H9 (cell line): ENCODE data around the gene OVOL2. TPM values are rescaled to one million over a fixed set of nuclear protein-coding genes. Genes with fewer than 3 reads are reported as not detected.

Experiments used
- DNase-seq: peaks from one replicate; pipeline ENCODE4 v3.0.0-alpha.2; 2017
- H2AFZ ChIP-seq: one replicate; pipeline ENCODE4 v1.6.1; 2013; ENCODE audit warnings: mild to moderate bottlenecking, low read length, control low read depth, moderate library complexity
- H2AK5ac ChIP-seq: 2 replicates; pipeline ENCODE4 v1.6.1; 2013; ENCODE audit warnings: low read length, control low read depth, mixed read lengths; ENCODE audit not compliant: insufficient read length
- H2BK120ac ChIP-seq: one replicate; pipeline ENCODE4 v1.6.1; 2013; ENCODE audit warnings: low read depth, mild to moderate bottlenecking, low read length, control low read depth, inconsistent platforms; ENCODE audit not compliant: poor library complexity, severe bottlenecking
- H2BK12ac ChIP-seq: 2 replicates; pipeline ENCODE4 v1.6.1; 2013; ENCODE audit warnings: low read length, control low read depth, mixed read lengths, low read depth; ENCODE audit not compliant: insufficient read length
- H2BK15ac ChIP-seq: 2 replicates; pipeline ENCODE4 v1.6.1; 2013; ENCODE audit warnings: low read depth, low read length, control low read depth
- H2BK20ac ChIP-seq: one replicate; pipeline ENCODE4 v1.6.1; 2013; ENCODE audit warnings: low read depth, mild to moderate bottlenecking, low read length, control low read depth, inconsistent platforms; ENCODE audit not compliant: poor library complexity, severe bottlenecking
- H2BK5ac ChIP-seq: 2 replicates; pipeline ENCODE4 v1.6.1; 2013; ENCODE audit warnings: low read length, control low read depth, mixed read lengths; ENCODE audit not compliant: insufficient read length
- H3K14ac ChIP-seq: 2 replicates; pipeline ENCODE4 v1.6.1; 2013; ENCODE audit warnings: low read length, control low read depth; ENCODE audit not compliant: insufficient read depth
- H3K18ac ChIP-seq: 2 replicates; pipeline ENCODE4 v1.6.1; 2013; ENCODE audit warnings: low read depth, mild to moderate bottlenecking, mixed read lengths, low read length, control low read depth; ENCODE audit not compliant: insufficient read length
- H3K23ac ChIP-seq: 2 replicates; pipeline ENCODE4 v1.6.1; 2013; ENCODE audit warnings: low read length, control low read depth, mixed read lengths, low read depth; ENCODE audit not compliant: insufficient read length
- H3K23me2 ChIP-seq: 2 replicates; pipeline ENCODE4 v1.6.1; 2013; ENCODE audit warnings: low read depth, mild to moderate bottlenecking, mixed read lengths, low read length, control low read depth; ENCODE audit not compliant: insufficient read length, poor library complexity, severe bottlenecking
- H3K27ac ChIP-seq: 2 replicates; pipeline ENCODE4 v1.5.1; 2013; ENCODE audit warnings: low read length, control low read depth, mixed read lengths, low read depth; ENCODE audit not compliant: insufficient read length
- H3K27me3 ChIP-seq: 2 replicates; pipeline ENCODE4 v1.6.1; 2013; ENCODE audit warnings: low read length, control low read depth, inconsistent platforms; ENCODE audit not compliant: insufficient read depth
- H3K4ac ChIP-seq: 2 replicates; pipeline ENCODE4 v1.6.1; 2013; ENCODE audit warnings: low read depth, mild to moderate bottlenecking, control low read depth, inconsistent platforms, low read length, moderate library complexity
- H3K4me1 ChIP-seq: 2 replicates; pipeline ENCODE4 v1.6.1; 2013; ENCODE audit warnings: low read length, control low read depth, inconsistent platforms; ENCODE audit not compliant: insufficient read depth
- H3K4me2 ChIP-seq: 2 replicates; pipeline ENCODE4 v1.6.1; 2013; ENCODE audit warnings: low read length, control low read depth, mixed read lengths; ENCODE audit not compliant: insufficient read length, insufficient read depth
- H3K56ac ChIP-seq: 2 replicates; pipeline ENCODE4 v1.6.1; 2013; ENCODE audit warnings: low read depth, mild to moderate bottlenecking, mixed read lengths, low read length, control low read depth; ENCODE audit not compliant: insufficient read length
- H3K79me1 ChIP-seq: 2 replicates; pipeline ENCODE4 v1.6.1; 2013; ENCODE audit warnings: low read depth, mild to moderate bottlenecking, moderate library complexity, low read length, control low read depth, inconsistent platforms; ENCODE audit not compliant: insufficient read depth, poor library complexity, severe bottlenecking
- H3K79me2 ChIP-seq: 2 replicates; pipeline ENCODE4 v1.6.1; 2013; ENCODE audit warnings: low read length, control low read depth, inconsistent platforms; ENCODE audit not compliant: insufficient read depth
- H3K9ac ChIP-seq: 2 replicates; pipeline ENCODE4 v1.6.1; 2013; ENCODE audit warnings: low read length, control low read depth, mixed read lengths; ENCODE audit not compliant: insufficient read length; ENCODE audit errors: extremely low read depth
- H3K9me3 ChIP-seq: one replicate; pipeline ENCODE4 v1.6.1; 2013; ENCODE audit warnings: low read depth, low read length, inconsistent platforms; ENCODE audit not compliant: control insufficient read depth
- H3T11ph ChIP-seq: one replicate; pipeline ENCODE4 v1.6.1; 2013; ENCODE audit warnings: mild to moderate bottlenecking, low read length, control low read depth, inconsistent platforms
- H4K20me1 ChIP-seq: one replicate; pipeline ENCODE4 v1.6.1; 2013; ENCODE audit not compliant: control insufficient read depth, insufficient read length, insufficient read depth
- H4K5ac ChIP-seq: 2 replicates; pipeline ENCODE4 v1.6.1; 2013; ENCODE audit warnings: low read depth, mild to moderate bottlenecking, mixed read lengths, low read length, control low read depth; ENCODE audit not compliant: insufficient read length
- H4K8ac ChIP-seq: replicated peaks from 2 replicates; pipeline ENCODE4 v1.6.1; 2013; ENCODE audit warnings: low read length, control low read depth, mixed read lengths, low read depth; ENCODE audit not compliant: insufficient read length
- H4K91ac ChIP-seq: 2 replicates; pipeline ENCODE4 v1.6.1; 2013; ENCODE audit warnings: low read depth, mild to moderate bottlenecking, moderate library complexity, mixed read lengths, low read length, control low read depth; ENCODE audit not compliant: insufficient read length
- H3K27ac Mint-ChIP-seq, 3 experiments: 2 replicates in 2 of 3; 3 replicates in 1 of 3; pipeline ENCODE4 v1.8.0; 2020 to 2021; ENCODE audit warnings: mixed read lengths in 3 of 3, mild to moderate bottlenecking in 1 of 3, moderate library complexity in 1 of 3
- H3K27me3 Mint-ChIP-seq: 2 replicates; pipeline ENCODE4 v1.8.0; 2021; ENCODE audit warnings: low read depth, mild to moderate bottlenecking, moderate library complexity, mixed read lengths
- H3K36me3 Mint-ChIP-seq, 3 experiments: 2 replicates in 2 of 3; 3 replicates in 1 of 3; pipeline ENCODE4 v1.8.0; 2020 to 2021; ENCODE audit warnings: low read depth in 3 of 3, mixed read lengths in 3 of 3; ENCODE audit not compliant: insufficient read depth in 1 of 3
- H3K4me1 Mint-ChIP-seq, 2 experiments: 2 replicates each; pipeline ENCODE4 v1.8.0; 2020; ENCODE audit warnings: mixed read lengths in 2 of 2
- H3K4me3 Mint-ChIP-seq, 2 experiments: 2 replicates in 1 of 2; 3 replicates in 1 of 2; pipeline ENCODE4 v1.8.0; 2020 to 2021; ENCODE audit warnings: mild to moderate bottlenecking in 2 of 2, mixed read lengths in 2 of 2, moderate library complexity in 1 of 2
- H3K9me3 Mint-ChIP-seq, 2 experiments: 2 replicates in 1 of 2; 3 replicates in 1 of 2; pipeline ENCODE4 v1.8.0; 2020; ENCODE audit warnings: mild to moderate bottlenecking in 2 of 2, mixed read lengths in 2 of 2, moderate library complexity in 1 of 2
- WGBS: extraction: QIAGEN DNeasy Blood & Tissue Kit; methylation state at CpG from one replicate; pipeline ENCODE4 v1.1.7; 2013; ENCODE audit warnings: missing lambda C conversion rate, low lambda C conversion rate, mixed read lengths; ENCODE audit not compliant: insufficient read length; ENCODE audit errors: extremely low coverage; 5-methylcytosine and 5-hydroxymethylcytosine counted together
- total RNA-seq: library from RNA; stranded (reverse); gene quantifications from 2 replicates; pipeline ENCODE4 v1.2.1, GENCODE V29; 2021
- TF ChIP-seq, protein P1 (sequence below): fragments of 200-600 bp; sonication (generic); conservative IDR thresholded peaks from 3 replicates; pipeline ENCODE4 v1.8.0; 2021; ENCODE audit warnings: antibody characterized with exemption, mild to moderate bottlenecking

OVOL2 gene
- total RNA-seq, 1 experiment from 2014 or later, result 5.8 TPM

DNA sequence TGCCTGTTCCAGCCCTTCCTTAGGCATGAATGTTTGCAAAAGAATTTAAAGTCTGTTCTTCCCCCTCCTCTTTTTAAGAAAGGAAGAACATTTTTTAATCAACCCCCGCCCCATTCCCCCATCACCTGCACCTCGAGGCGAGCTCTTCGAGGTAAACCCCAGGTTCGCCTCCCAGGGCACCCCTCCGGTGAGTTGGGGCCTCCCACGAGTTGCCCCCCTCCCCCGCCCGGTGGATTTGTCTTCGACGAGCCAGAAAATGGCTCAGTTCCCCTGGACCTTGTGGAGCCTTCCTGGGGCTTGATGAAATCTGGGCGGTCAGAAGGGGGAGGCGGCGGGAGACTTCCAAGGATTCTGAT, 256 bp upstream of the OVOL2 start:
- Histone ChIP-seq H3K79me2 (no peaks in the 10 kb centered on the region), H3K4ac (no peak overlapping the region), H4K20me1 (no peaks in the 10 kb centered on the region), H2BK20ac (no peak overlapping the region), H4K8ac (no peak overlapping the region), H4K91ac (no peak overlapping the region), H3T11ph (no peak overlapping the region), H3K9ac (no peak overlapping the region), H3K4me1 (no peaks in the 10 kb centered on the region), H2BK12ac (no peak overlapping the region), H3K9me3 (no peaks in the 10 kb centered on the region), H3K23me2 (peaks cover 24% of the 10 kb centered on the region), H3K18ac (no peak overlapping the region), H2AFZ (no peak overlapping the region), H2BK5ac (no peak overlapping the region), H3K27ac (no peak overlapping the region), H4K5ac (no peak overlapping the region), H3K79me1 (no peaks in the 10 kb centered on the region), H2BK15ac (no peak overlapping the region), H3K56ac (no peak overlapping the region), H2BK120ac (no peak overlapping the region), H2AK5ac (no peak overlapping the region), H3K14ac (no peak overlapping the region), H3K27me3 (no peaks in the 10 kb centered on the region; the same call in 1 of the 2 replicates), H3K4me2 (peak overlapping the region; percentile 84), H3K23ac (no peak overlapping the region)
- H3K4me1 Mint-ChIP-seq, result peaks cover 25 to 27% of the 10 kb centered on the region in 2 experiments
- H3K4me3 Mint-ChIP-seq, result peak overlapping the region; percentile 60 to 90
- WGBS, result no CpG with 5 or more reads among the region's 14 CpGs
- H3K36me3 Mint-ChIP-seq, result no peaks in the 10 kb centered on the region; a peak in 1 of 7 replicates
- H3K27ac Mint-ChIP-seq, result no peak overlapping the region; a peak in 1 of 7 replicates
- DNase-seq, result no peak
- peaks cover 35% of the 10 kb centered on the region for H3K27me3 Mint-ChIP-seq
- TF ChIP-seq, protein P1, sequence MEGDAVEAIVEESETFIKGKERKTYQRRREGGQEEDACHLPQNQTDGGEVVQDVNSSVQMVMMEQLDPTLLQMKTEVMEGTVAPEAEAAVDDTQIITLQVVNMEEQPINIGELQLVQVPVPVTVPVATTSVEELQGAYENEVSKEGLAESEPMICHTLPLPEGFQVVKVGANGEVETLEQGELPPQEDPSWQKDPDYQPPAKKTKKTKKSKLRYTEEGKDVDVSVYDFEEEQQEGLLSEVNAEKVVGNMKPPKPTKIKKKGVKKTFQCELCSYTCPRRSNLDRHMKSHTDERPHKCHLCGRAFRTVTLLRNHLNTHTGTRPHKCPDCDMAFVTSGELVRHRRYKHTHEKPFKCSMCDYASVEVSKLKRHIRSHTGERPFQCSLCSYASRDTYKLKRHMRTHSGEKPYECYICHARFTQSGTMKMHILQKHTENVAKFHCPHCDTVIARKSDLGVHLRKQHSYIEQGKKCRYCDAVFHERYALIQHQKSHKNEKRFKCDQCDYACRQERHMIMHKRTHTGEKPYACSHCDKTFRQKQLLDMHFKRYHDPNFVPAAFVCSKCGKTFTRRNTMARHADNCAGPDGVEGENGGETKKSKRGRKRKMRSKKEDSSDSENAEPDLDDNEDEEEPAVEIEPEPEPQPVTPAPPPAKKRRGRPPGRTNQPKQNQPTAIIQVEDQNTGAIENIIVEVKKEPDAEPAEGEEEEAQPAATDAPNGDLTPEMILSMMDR, result no peak
- no peaks in the 10 kb centered on the region for H3K9me3 Mint-ChIP-seq
